Osteoblast (primary cell): ENCODE results near the gene CWC27. TPM values are rescaled to one million over a fixed set of nuclear protein-coding genes. Genes with fewer than 3 reads are reported as not detected.

ENCODE experiments used
- DNase-seq: peaks from one replicate; pipeline ENCODE4 v3.0.0; 2011; ENCODE audit warnings: low spot score, mixed read lengths; ENCODE audit not compliant: insufficient read length; ENCODE audit errors: missing footprints
- H2AFZ ChIP-seq: 2 replicates; pipeline ENCODE4 v1.6.0; 2011; ENCODE audit warnings: mild to moderate bottlenecking, low read length
- H3K27ac ChIP-seq: 2 replicates; pipeline ENCODE4 v1.5.1; 2011; ENCODE audit warnings: mild to moderate bottlenecking, low read depth, low read length, moderate library complexity
- H3K27me3 ChIP-seq: 2 replicates; pipeline ENCODE4 v1.6.0; 2012; ENCODE audit warnings: mild to moderate bottlenecking, control low read depth, inconsistent platforms, low read length, moderate library complexity; ENCODE audit not compliant: insufficient read depth
- H3K36me3 ChIP-seq: 2 replicates; pipeline ENCODE4 v1.5.1; 2011; ENCODE audit warnings: mild to moderate bottlenecking, low read length, control low read depth, moderate library complexity; ENCODE audit not compliant: insufficient read depth
- H3K4me1 ChIP-seq: 2 replicates; pipeline ENCODE4 v1.5.1; 2011; ENCODE audit warnings: mild to moderate bottlenecking, low read length, control low read depth, moderate library complexity; ENCODE audit not compliant: insufficient read depth
- H3K4me2 ChIP-seq: 2 replicates; pipeline ENCODE4 v1.6.0; 2011; ENCODE audit warnings: mild to moderate bottlenecking, low read length; ENCODE audit not compliant: insufficient read depth
- H3K4me3 ChIP-seq: fragments of 200-600 bp; sonication (generic); 3 replicates; pipeline ENCODE4 v1.5.1; 2012; ENCODE audit warnings: mild to moderate bottlenecking, low read length, inconsistent platforms; ENCODE audit not compliant: insufficient read depth
- H3K79me2 ChIP-seq: 2 replicates; pipeline ENCODE4 v1.6.0; 2012; ENCODE audit warnings: mild to moderate bottlenecking, low read length, control low read depth, inconsistent platforms; ENCODE audit not compliant: insufficient read depth
- H3K9me3 ChIP-seq: 2 replicates; pipeline ENCODE4 v1.5.1; 2011; ENCODE audit warnings: low read depth, low read length, control low read depth
- H4K20me1 ChIP-seq: 2 replicates; pipeline ENCODE4 v1.6.0; 2012; ENCODE audit warnings: mild to moderate bottlenecking, low read length, control low read depth; ENCODE audit not compliant: insufficient read depth
- total RNA-seq: library from RNA; depleted of rRNA; stranded (reverse); fragments of >200 nt; gene quantifications from 2 replicates; pipeline ENCODE4 v1.2.3, GENCODE V29; 2012
- TF ChIP-seq, protein P1 (sequence below): IDR thresholded peaks from 2 replicates; pipeline ENCODE4 v1.5.1; 2011; ENCODE audit warnings: mild to moderate bottlenecking, low read depth, low read length, moderate library complexity; ENCODE audit errors: extremely low read depth

The CWC27 gene
- total RNA-seq, 1 donor: 13.4 TPM

DNA sequence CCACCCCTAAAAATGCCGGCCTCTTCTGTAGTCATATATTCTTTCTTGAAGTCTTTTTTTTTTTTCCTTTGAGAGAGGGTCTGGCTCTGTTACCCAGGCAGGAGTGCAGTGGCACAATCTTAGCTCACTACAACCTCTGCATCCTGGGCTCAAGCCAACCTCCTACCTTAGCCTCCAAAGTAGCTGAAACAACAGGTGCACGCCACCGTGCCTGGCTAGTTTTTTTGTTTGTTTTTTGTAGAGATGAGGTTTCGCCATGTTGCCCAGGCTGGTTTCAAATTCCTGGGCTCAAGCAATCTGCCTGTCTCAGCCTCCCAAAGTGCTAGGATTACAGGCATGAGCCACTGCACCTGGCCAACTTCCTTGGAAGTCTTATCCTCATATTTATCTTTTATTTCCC, 19.3 kb upstream of the CWC27 start:
- Histone ChIP-seq H2AFZ (no peak overlapping the region), H3K4me2 (no peak overlapping the region), H3K9me3 (no peaks in the 10 kb centered on the region), H3K27ac (no peak overlapping the region), H3K36me3 (peaks cover 13% of the 10 kb centered on the region), H3K4me1 (peaks cover 2% of the 10 kb centered on the region), H3K27me3 (no peaks in the 10 kb centered on the region), H4K20me1 (peaks cover 3% of the 10 kb centered on the region), H3K79me2 (peaks cover 18% of the 10 kb centered on the region), H3K4me3 (no peak overlapping the region)
- TF ChIP-seq, protein P1, sequence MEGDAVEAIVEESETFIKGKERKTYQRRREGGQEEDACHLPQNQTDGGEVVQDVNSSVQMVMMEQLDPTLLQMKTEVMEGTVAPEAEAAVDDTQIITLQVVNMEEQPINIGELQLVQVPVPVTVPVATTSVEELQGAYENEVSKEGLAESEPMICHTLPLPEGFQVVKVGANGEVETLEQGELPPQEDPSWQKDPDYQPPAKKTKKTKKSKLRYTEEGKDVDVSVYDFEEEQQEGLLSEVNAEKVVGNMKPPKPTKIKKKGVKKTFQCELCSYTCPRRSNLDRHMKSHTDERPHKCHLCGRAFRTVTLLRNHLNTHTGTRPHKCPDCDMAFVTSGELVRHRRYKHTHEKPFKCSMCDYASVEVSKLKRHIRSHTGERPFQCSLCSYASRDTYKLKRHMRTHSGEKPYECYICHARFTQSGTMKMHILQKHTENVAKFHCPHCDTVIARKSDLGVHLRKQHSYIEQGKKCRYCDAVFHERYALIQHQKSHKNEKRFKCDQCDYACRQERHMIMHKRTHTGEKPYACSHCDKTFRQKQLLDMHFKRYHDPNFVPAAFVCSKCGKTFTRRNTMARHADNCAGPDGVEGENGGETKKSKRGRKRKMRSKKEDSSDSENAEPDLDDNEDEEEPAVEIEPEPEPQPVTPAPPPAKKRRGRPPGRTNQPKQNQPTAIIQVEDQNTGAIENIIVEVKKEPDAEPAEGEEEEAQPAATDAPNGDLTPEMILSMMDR: no peak
- no peak for DNase-seq

DNA sequence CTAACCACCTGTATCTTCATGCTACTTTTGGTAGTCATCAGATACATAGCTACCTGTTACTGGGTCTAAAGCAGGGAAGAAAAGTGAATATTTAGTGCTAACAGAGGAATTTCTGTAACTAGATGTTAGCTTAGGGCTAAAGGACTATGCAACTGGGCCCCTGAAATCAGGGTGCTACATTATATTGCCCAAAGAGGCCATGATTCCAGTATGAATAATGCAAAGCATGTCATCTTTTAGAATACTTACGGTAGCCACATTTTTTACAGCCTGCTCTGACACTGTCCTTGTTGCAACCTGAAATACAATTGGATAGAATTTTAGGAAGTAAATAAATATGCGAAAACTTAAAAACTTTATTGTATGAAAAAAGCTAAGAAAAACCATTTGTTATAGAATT, 14.7 kb upstream of the CWC27 start:
- H3K9me3 ChIP-seq: no peaks in the 10 kb centered on the region
- H3K4me2 ChIP-seq: no peak overlapping the region
- TF ChIP-seq, protein P1: no peak
- no peaks in the 10 kb centered on the region for H3K27me3 ChIP-seq
- H3K4me1 ChIP-seq: no peaks in the 10 kb centered on the region
- peaks cover 13% of the 10 kb centered on the region for H3K36me3 ChIP-seq
- no peak overlapping the region for H2AFZ ChIP-seq
- no peak overlapping the region for H3K4me3 ChIP-seq
- DNase-seq: no peak
- H4K20me1 ChIP-seq: no peaks in the 10 kb centered on the region
- no peak overlapping the region for H3K27ac ChIP-seq
- H3K79me2 ChIP-seq: peaks cover 46% of the 10 kb centered on the region

GRCh38 chr5:64758901-64759300, 9.8 kb upstream of the CWC27 start:
- Histone ChIP-seq H3K79me2 (peaks cover 82% of the 10 kb centered on the region), H3K27ac (no peak overlapping the region), H3K36me3 (peaks cover 12% of the 10 kb centered on the region), H3K4me3 (no peak overlapping the region), H2AFZ (no peak overlapping the region), H4K20me1 (peaks cover 5% of the 10 kb centered on the region), H3K4me2 (no peak overlapping the region), H3K4me1 (no peaks in the 10 kb centered on the region), H3K9me3 (no peaks in the 10 kb centered on the region), H3K27me3 (no peaks in the 10 kb centered on the region)
- TF ChIP-seq, protein P1: no peak
- no peak for DNase-seq

- Histone ChIP-seq H3K9me3 (no peaks in the 10 kb centered on the region), H3K27me3 (no peaks in the 10 kb centered on the region), H2AFZ (no peak overlapping the region), H4K20me1 (peaks cover 5% of the 10 kb centered on the region), H3K79me2 (peaks cover 88% of the 10 kb centered on the region), H3K36me3 (peaks cover 15% of the 10 kb centered on the region), H3K27ac (no peak overlapping the region), H3K4me3 (no peak overlapping the region), H3K4me1 (no peaks in the 10 kb centered on the region), H3K4me2 (no peak overlapping the region)
- no peak for DNase-seq
- TF ChIP-seq, protein P1: no peak
Observed at GRCh38 chr5:64759960-64760660, 8.6 kb upstream of the CWC27 start.
